Neuron (in vitro differentiated cells): ENCODE results near the gene CATSPER2.
"Not testable (repeated sequence)": the region's sequence is repeated elsewhere in the genome, so short reads cannot be mapped to it uniquely, and the experiment has no call there.

Source experiments
- H2AFZ ChIP-seq: one replicate; pipeline ENCODE4 v1.6.1; 2013; ENCODE audit warnings: low read depth, mild to moderate bottlenecking, inconsistent platforms, low read length, moderate library complexity
- H3K27me3 ChIP-seq: one replicate; pipeline ENCODE4 v1.6.1; 2013; ENCODE audit warnings: low read length; ENCODE audit not compliant: insufficient read depth
- H3K36me3 ChIP-seq: one replicate; pipeline ENCODE4 v1.6.1; 2013; ENCODE audit warnings: low read length; ENCODE audit not compliant: insufficient read depth
- H3K4me1 ChIP-seq: one replicate; pipeline ENCODE4 v1.6.1; 2013; ENCODE audit warnings: low read length; ENCODE audit not compliant: insufficient read depth
- H3K4me3 ChIP-seq: 2 replicates; pipeline ENCODE4 v1.5.1; 2013; ENCODE audit warnings: mild to moderate bottlenecking, low read length, moderate library complexity
- H3K9me3 ChIP-seq: one replicate; pipeline ENCODE4 v1.6.1; 2013; ENCODE audit warnings: low read length

The CATSPER2 gene

DNA sequence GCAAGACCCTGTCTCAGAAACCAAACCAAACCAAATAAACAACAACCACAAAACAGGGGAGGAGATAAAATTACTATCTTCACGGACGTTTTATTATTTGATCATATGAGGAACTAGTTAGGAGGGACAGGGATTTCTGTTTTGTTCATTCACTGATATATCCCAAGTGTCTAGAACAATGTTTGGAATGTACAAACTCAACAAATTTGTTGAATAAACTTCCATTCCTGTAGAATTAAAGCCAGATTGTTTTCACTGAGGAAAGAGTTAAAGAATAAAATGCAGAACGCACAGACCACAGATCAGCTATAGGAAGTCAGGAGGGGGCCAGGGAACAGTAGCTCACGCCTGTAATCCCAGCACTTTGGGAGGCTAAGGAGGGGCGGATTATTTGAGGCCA is 23.5 kb downstream of the CATSPER2 start:
- Histone ChIP-seq H3K4me1 (no peaks in the 10 kb centered on the region), H2AFZ (no peak overlapping the region), H3K4me3 (no peak overlapping the region), H3K36me3 (no peaks in the 10 kb centered on the region), H3K9me3 (no peaks in the 10 kb centered on the region), H3K27me3 (no peaks in the 10 kb centered on the region)

GRCh38 chr15:43622068-43622799 is 26.4 kb downstream of the CATSPER2 start:
- not testable (repeated sequence) for H3K36me3 ChIP-seq, H3K27me3 ChIP-seq, H3K9me3 ChIP-seq, H3K4me1 ChIP-seq, H2AFZ ChIP-seq, H3K4me3 ChIP-seq

DNA sequence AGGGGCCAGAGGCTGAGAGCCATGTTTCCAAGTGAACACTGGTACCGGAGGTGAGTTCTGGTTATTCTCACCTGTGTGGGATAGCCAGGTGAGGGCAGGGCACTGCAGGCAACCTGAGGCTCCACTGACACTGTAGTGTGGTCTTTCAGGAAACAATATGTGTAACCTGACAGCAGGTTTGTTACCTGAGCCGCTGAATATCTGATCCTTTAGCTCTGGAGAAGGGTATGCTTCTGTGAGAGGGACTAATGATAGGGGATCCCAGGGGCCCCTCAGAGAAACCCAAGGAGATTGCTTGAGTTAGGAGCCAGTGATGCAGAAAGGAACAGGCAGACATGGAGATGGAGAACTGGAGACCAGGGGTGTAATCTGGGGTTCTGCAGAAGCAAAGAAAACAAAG is 29.9 kb downstream of the CATSPER2 start, which contains the start of gene STRC:
Gene STRC (minus strand): TSS at position 101 of the 400 bp plus-strand sequence. CDS start 78 bp downstream, at position 23.
- not testable (repeated sequence) for H3K4me3 ChIP-seq, H3K4me1 ChIP-seq, H2AFZ ChIP-seq, H3K27me3 ChIP-seq, H3K9me3 ChIP-seq, H3K36me3 ChIP-seq

DNA sequence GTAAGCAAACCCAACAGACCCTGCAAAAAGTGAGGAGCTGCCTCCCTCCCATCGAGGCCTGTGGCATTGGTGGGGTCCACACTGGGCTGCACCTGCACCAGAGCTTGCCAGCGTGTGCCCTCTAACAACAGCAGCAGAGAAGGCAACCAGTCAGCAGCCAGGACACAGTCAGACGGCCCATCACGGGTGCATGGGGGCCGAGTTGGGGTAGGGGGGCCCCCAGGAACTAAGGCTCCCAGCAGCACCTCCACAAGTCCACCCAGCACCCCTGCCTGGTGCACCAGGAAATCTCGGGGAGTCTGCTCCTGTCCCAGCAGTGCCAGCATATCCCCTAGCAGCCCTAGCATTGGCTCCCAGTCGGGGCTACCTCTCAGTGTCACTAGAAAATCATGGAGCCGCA is 30.9 kb downstream of the CATSPER2 start:
- H3K4me3 ChIP-seq, H3K9me3 ChIP-seq, H3K36me3 ChIP-seq, H3K4me1 ChIP-seq, H3K27me3 ChIP-seq, H2AFZ ChIP-seq: not testable (repeated sequence)

DNA sequence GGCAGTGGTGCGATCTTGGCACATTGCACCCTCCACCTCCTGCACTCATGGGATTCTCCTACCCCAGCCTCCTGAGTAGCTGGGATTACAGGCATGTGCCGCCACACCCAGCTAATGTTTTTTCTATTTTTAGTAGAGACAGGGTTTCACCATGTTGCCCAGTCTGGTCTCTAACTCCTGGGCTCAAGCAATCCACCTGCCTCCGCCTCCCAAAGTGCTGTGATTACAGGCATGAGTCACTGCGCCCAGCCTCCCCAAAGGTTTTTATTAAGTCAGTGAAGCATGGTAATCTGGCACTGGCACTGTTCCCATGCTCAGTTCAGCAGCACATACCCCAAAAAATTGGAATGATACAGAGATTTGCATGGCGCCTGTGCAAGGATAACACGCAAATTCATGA is 46.4 kb downstream of the CATSPER2 start:
- not testable (repeated sequence) for H2AFZ ChIP-seq, H3K9me3 ChIP-seq, H3K36me3 ChIP-seq, H3K4me1 ChIP-seq, H3K27me3 ChIP-seq, H3K4me3 ChIP-seq

- not testable (repeated sequence) for H2AFZ ChIP-seq, H3K4me1 ChIP-seq, H3K36me3 ChIP-seq, H3K9me3 ChIP-seq, H3K4me3 ChIP-seq, H3K27me3 ChIP-seq
Observed at GRCh38 chr15:43600200-43600599, 48.4 kb downstream of the CATSPER2 start.

- H2AFZ ChIP-seq, H3K27me3 ChIP-seq, H3K4me3 ChIP-seq, H3K36me3 ChIP-seq, H3K4me1 ChIP-seq, H3K9me3 ChIP-seq: not testable (repeated sequence)
Observed at GRCh38 chr15:43599131-43599530, 49.5 kb downstream of the CATSPER2 start.

- not testable (repeated sequence) for H3K9me3 ChIP-seq, H3K36me3 ChIP-seq
Observed at GRCh38 chr15:43593328-43594190, 55.1 kb downstream of the CATSPER2 start, which contains the start of gene CKMT1B. Gene CKMT1B, plus strand, starts transcription at chr15:43594027. Its CDS starts 192 bp downstream, at chr15:43594219.

DNA sequence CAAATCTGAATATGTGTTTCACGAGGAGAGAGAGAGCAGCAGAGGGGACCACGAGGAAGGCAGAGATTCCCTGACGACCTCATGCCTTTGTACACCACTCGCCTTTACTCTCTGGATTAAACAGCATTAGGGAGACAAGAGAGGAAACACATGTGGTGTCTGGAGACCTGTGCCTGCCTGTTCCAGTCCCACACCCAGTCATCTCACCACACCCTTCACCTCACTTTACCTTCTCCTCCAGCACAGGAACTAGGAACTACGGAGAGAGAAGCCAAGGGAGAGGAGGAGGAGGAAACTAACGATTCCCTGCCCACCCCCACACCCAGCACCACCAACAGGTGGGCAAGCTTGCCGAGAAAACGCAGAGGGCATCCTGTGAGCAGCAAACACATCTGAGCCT is 55.8 kb downstream of the CATSPER2 start:
- H3K4me3 ChIP-seq, H3K27me3 ChIP-seq, H3K4me1 ChIP-seq, H2AFZ ChIP-seq, H3K9me3 ChIP-seq, H3K36me3 ChIP-seq: not testable (repeated sequence)

More at GRCh38 chr15:43593328-43594190, 55.1 kb downstream of the CATSPER2 start, which contains the start of gene CKMT1B:
- H3K4me1 ChIP-seq, H3K27me3 ChIP-seq, H2AFZ ChIP-seq, H3K4me3 ChIP-seq: not testable (repeated sequence)

- not testable (repeated sequence) for H2AFZ ChIP-seq, H3K4me1 ChIP-seq, H3K36me3 ChIP-seq, H3K9me3 ChIP-seq, H3K27me3 ChIP-seq, H3K4me3 ChIP-seq
Observed at GRCh38 chr15:43589778-43590466, 58.7 kb downstream of the CATSPER2 start, which contains the start of gene PPIP5K1. Gene PPIP5K1, minus strand, starts transcription at chr15:43590208. Its CDS starts 5,704 bp downstream, at chr15:43584504.
